HK-2 (cell line): ENCODE results near the gene C5orf58.
A peak's percentile ranks its signal among the peaks of the same experiment; 100 is the strongest.

Experiments used
- DNase-seq: peaks from one replicate; pipeline ENCODE4 v3.0.0-alpha.2; 2018; ENCODE audit not compliant: unreplicated experiment

C5orf58 gene

GRCh38 chr5:170256571-170256970 lies 23.8 kb downstream of the C5orf58 start:
- DNase-seq, result no peak

- DNase-seq, result no peak
These were observed 24.6 kb downstream of the C5orf58 start for GRCh38 chr5:170257370-170257769.

GRCh38 chr5:170261528-170262043 lies 28.8 kb downstream of the C5orf58 start:
- no peak for DNase-seq

- DNase-seq, result no peak
These were observed 29.6 kb downstream of the C5orf58 start for GRCh38 chr5:170262061-170263045.

GRCh38 chr5:170263906-170264305 lies 31.1 kb downstream of the C5orf58 start:
- DNase-seq, result no peak

- no peak for DNase-seq
These were observed 32.7 kb downstream of the C5orf58 start for GRCh38 chr5:170265522-170265921.

- no peak for DNase-seq
These were observed 34.0 kb downstream of the C5orf58 start for GRCh38 chr5:170266570-170267381.

- DNase-seq, result peak; percentile 47
These were observed 34.8 kb downstream of the C5orf58 start for GRCh38 chr5:170267431-170268152.

- DNase-seq, result no peak
These were observed 35.4 kb downstream of the C5orf58 start for GRCh38 chr5:170268153-170268689.

- DNase-seq, result no peak
These were observed 36.1 kb downstream of the C5orf58 start for GRCh38 chr5:170268884-170269283.

GRCh38 chr5:170269579-170269978 lies 36.8 kb downstream of the C5orf58 start:
- DNase-seq, result no peak

GRCh38 chr5:170270293-170271069 lies 37.7 kb downstream of the C5orf58 start:
- no peak for DNase-seq

- DNase-seq, result no peak
These were observed 41.4 kb downstream of the C5orf58 start for GRCh38 chr5:170273968-170274710.

- DNase-seq, result no peak
These were observed 42.7 kb downstream of the C5orf58 start for GRCh38 chr5:170275376-170275994.

- DNase-seq, result no peak
These were observed 43.4 kb downstream of the C5orf58 start for GRCh38 chr5:170276140-170276539.

- no peak for DNase-seq
These were observed 45.1 kb downstream of the C5orf58 start for GRCh38 chr5:170277867-170278281.

GRCh38 chr5:170278611-170279458 lies 46.0 kb downstream of the C5orf58 start:
- no peak for DNase-seq

- no peak for DNase-seq
These were observed 46.7 kb downstream of the C5orf58 start for GRCh38 chr5:170279459-170279817.
